Activated T-cell treated with anti-CD3 and anti-CD28 coated beads, Interleukin-2, amount 50 U/mL, for 24 hours (primary cell): ENCODE data around the gene TRIM56.
A peak's percentile ranks its signal among the peaks of the same experiment; 100 is the strongest.
"Not testable (repeated sequence)": the region's sequence is repeated elsewhere in the genome, so short reads cannot be mapped to it uniquely, and the experiment has no call there.

Source experiments
- DNase-seq: peaks from one replicate; pipeline ENCODE4 v3.0.0-alpha.2; 2020
- H3K27ac Mint-ChIP-seq: 2 replicates; pipeline ENCODE4 v1.8.0; 2020; ENCODE audit warnings: mild to moderate bottlenecking, mixed read lengths
- H3K27me3 Mint-ChIP-seq: 2 replicates; pipeline ENCODE4 v1.8.0; 2020; ENCODE audit warnings: mixed read lengths
- H3K36me3 Mint-ChIP-seq: 2 replicates; pipeline ENCODE4 v1.8.0; 2020; ENCODE audit warnings: low read depth, mixed read lengths
- H3K4me1 Mint-ChIP-seq: 2 replicates; pipeline ENCODE4 v1.8.0; 2020; ENCODE audit warnings: low read depth, mixed read lengths
- H3K4me3 Mint-ChIP-seq: 2 replicates; pipeline ENCODE4 v1.8.0; 2020; ENCODE audit warnings: mild to moderate bottlenecking, moderate library complexity, mixed read lengths
- H3K9me3 Mint-ChIP-seq: 2 replicates; pipeline ENCODE4 v1.8.0; 2020; ENCODE audit warnings: mixed read lengths

Gene TRIM56

GRCh38 chr7:101077303-101078086 lies 7.8 kb upstream of the TRIM56 start:
- no peaks in the 10 kb centered on the region for H3K9me3 Mint-ChIP-seq
- peak; percentile 87 for DNase-seq

DNA sequence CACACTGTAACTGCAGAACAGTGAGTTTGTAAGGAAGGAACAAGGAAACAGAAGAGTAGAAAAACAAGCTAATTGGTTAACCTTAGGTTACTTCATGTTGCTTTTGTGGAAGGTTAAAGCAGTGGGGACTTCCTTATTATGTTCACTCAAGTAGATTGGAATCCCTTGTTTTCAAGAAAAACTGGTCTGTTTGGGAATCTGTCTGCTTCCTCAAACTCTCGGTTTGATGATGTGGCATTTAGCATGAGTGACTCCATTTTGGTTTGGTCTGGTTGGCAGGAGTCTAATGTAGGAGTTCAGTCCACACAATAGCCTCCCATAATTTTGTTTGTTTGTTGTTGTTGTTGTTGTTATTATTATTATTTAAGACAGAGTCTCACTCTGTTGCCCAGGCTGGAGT lies 3.8 kb upstream of the TRIM56 start:
- Mint-ChIP-seq H3K27me3 (no peaks in the 10 kb centered on the region), H3K36me3 (peaks cover 7% of the 10 kb centered on the region), H3K27ac (no peak overlapping the region), H3K9me3 (no peaks in the 10 kb centered on the region), H3K4me1 (peaks cover 16% of the 10 kb centered on the region), H3K4me3 (no peak overlapping the region)
- DNase-seq: no peak

More at GRCh38 chr7:101077303-101078086, 7.8 kb upstream of the TRIM56 start:
- no peak overlapping the region for H3K27ac Mint-ChIP-seq
- no peak overlapping the region for H3K4me3 Mint-ChIP-seq
- H3K27me3 Mint-ChIP-seq: no peaks in the 10 kb centered on the region
- peaks cover 4% of the 10 kb centered on the region for H3K4me1 Mint-ChIP-seq
- H3K36me3 Mint-ChIP-seq: no peaks in the 10 kb centered on the region

GRCh38 chr7:101084865-101085161 lies 468 bp upstream of the TRIM56 start:
- Mint-ChIP-seq H3K27ac (peak overlapping the region; percentile 99), H3K27me3 (no peaks in the 10 kb centered on the region), H3K4me3 (peak overlapping the region; percentile 94), H3K9me3 (no peaks in the 10 kb centered on the region), H3K4me1 (peaks cover 31% of the 10 kb centered on the region), H3K36me3 (peaks cover 33% of the 10 kb centered on the region)
- no peak for DNase-seq

- H3K4me3 Mint-ChIP-seq: no peak overlapping the region
- no peak for DNase-seq
- H3K27ac Mint-ChIP-seq: no peak overlapping the region
- H3K27me3 Mint-ChIP-seq: no peaks in the 10 kb centered on the region
- peaks cover 55% of the 10 kb centered on the region for H3K36me3 Mint-ChIP-seq
- H3K4me1 Mint-ChIP-seq: peaks cover 39% of the 10 kb centered on the region
- no peaks in the 10 kb centered on the region for H3K9me3 Mint-ChIP-seq
Measured at GRCh38 chr7:101087334-101088068, 2.2 kb downstream of the TRIM56 start.

DNA sequence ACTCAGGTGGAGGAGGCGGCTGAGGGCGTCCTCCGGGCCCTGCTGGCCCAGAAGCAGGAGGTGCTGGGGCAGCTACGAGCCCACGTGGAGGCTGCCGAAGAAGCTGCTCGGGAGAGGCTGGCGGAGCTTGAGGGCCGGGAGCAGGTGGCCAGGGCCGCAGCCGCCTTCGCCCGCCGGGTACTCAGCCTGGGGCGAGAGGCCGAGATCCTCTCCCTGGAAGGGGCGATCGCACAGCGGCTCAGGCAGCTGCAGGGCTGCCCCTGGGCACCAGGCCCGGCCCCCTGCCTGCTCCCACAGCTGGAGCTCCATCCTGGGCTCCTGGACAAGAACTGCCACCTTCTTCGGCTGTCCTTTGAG lies 2.8 kb downstream of the TRIM56 start:
- H3K4me3 Mint-ChIP-seq: no peak overlapping the region
- peaks cover 40% of the 10 kb centered on the region for H3K4me1 Mint-ChIP-seq
- no peak overlapping the region for H3K27ac Mint-ChIP-seq
- DNase-seq: no peak
- peaks cover 59% of the 10 kb centered on the region for H3K36me3 Mint-ChIP-seq
- no peaks in the 10 kb centered on the region for H3K9me3 Mint-ChIP-seq
- no peaks in the 10 kb centered on the region for H3K27me3 Mint-ChIP-seq

- H3K36me3 Mint-ChIP-seq: peaks cover 62% of the 10 kb centered on the region
- no peak overlapping the region for H3K4me3 Mint-ChIP-seq
- H3K27ac Mint-ChIP-seq: peak overlapping the region; percentile 20
Measured at GRCh38 chr7:101088858-101089529, 3.7 kb downstream of the TRIM56 start.

DNA sequence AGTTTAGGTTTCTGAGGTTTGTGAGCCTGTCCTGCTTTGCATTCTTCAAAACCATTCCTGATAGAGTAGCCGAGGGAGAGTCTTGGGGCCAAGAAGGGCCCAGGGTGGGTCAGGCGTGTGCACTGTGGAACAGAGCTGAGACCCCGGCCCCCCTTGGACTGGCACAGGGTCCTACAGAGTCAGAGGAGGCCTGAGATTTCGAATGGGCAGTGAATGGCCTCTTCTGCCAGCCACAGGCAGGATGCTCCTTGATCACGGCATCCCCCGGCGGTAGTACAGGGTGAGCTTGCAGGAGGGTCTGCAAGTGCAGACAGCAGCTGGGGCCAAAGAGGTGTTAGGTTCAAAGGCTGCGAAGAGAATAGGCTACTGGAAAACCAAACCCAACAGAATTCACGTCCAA lies 4.6 kb downstream of the TRIM56 start:
- H3K4me1 Mint-ChIP-seq: peaks cover 39% of the 10 kb centered on the region
- no peak overlapping the region for H3K4me3 Mint-ChIP-seq

More at GRCh38 chr7:101088858-101089529, 3.7 kb downstream of the TRIM56 start:
- Mint-ChIP-seq H3K9me3 (no peaks in the 10 kb centered on the region), H3K4me1 (peaks cover 42% of the 10 kb centered on the region), H3K27me3 (no peaks in the 10 kb centered on the region)
- DNase-seq: no peak

GRCh38 chr7:101092266-101092905 lies 7.1 kb downstream of the TRIM56 start:
- H3K4me3 Mint-ChIP-seq, H3K27ac Mint-ChIP-seq: not testable (repeated sequence)

More for the DNA sequence above, 4.6 kb downstream of the TRIM56 start:
- Mint-ChIP-seq H3K27ac (no peak overlapping the region), H3K9me3 (no peaks in the 10 kb centered on the region), H3K27me3 (no peaks in the 10 kb centered on the region), H3K36me3 (peaks cover 66% of the 10 kb centered on the region)
- no peak for DNase-seq

DNA sequence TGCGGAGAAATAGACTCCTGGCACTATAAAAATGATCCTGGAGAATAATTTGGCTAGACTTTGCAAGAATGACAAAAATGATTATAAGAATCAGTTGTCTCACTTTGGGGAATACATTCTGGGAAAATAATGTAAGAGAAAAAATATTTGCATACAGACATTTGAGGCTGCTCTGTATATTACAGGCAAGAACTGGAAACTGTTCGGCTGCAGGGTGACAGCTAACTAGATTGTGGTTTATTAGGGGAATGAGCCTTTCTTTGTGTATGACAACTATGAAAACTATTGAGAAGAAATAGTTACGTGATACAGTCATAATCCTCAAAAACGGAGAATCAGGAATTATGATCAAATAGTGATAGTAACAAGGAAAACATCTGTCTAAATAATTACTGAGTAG lies 8.6 kb downstream of the TRIM56 start:
- no peak overlapping the region for H3K27ac Mint-ChIP-seq
- H3K4me3 Mint-ChIP-seq: no peak overlapping the region
- DNase-seq: no peak
- no peaks in the 10 kb centered on the region for H3K27me3 Mint-ChIP-seq
- H3K9me3 Mint-ChIP-seq: no peaks in the 10 kb centered on the region
- peaks cover 22% of the 10 kb centered on the region for H3K4me1 Mint-ChIP-seq
- peaks cover 42% of the 10 kb centered on the region for H3K36me3 Mint-ChIP-seq

More at GRCh38 chr7:101092266-101092905, 7.1 kb downstream of the TRIM56 start:
- Mint-ChIP-seq H3K36me3 (peaks cover 50% of the 10 kb centered on the region), H3K4me1 (peaks cover 26% of the 10 kb centered on the region)
- DNase-seq, H3K27me3 Mint-ChIP-seq, H3K9me3 Mint-ChIP-seq: not testable (repeated sequence)

DNA sequence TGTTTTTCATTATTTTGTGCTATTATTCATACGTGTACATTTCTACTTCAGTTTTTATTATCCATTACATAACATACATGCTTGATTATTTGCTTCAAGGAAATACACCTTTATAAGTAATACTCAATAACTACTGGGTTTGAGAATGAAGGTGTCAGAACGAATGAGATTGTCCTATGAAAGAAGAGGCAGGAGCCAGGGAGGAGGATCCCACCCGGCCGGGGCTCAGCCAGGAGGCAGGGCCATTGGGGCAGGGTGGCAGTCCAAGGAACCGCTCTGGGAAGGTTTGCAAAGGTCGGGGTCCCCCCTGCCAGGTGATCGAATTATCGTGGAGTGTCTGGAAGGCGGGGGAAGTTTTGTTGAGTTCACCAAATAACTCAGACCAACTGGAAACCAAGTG lies 9.1 kb downstream of the TRIM56 start:
- H3K4me1 Mint-ChIP-seq: peaks cover 19% of the 10 kb centered on the region
- DNase-seq: no peak
- no peak overlapping the region for H3K27ac Mint-ChIP-seq
- H3K27me3 Mint-ChIP-seq: no peaks in the 10 kb centered on the region
- no peak overlapping the region for H3K4me3 Mint-ChIP-seq
- peaks cover 37% of the 10 kb centered on the region for H3K36me3 Mint-ChIP-seq
- no peaks in the 10 kb centered on the region for H3K9me3 Mint-ChIP-seq

- peak; percentile 52 for DNase-seq
- H3K4me3 Mint-ChIP-seq: no peak overlapping the region
- no peaks in the 10 kb centered on the region for H3K9me3 Mint-ChIP-seq
- no peak overlapping the region for H3K27ac Mint-ChIP-seq
- H3K4me1 Mint-ChIP-seq: peaks cover 19% of the 10 kb centered on the region
- H3K27me3 Mint-ChIP-seq: peaks cover under 1% of the 10 kb centered on the region
- H3K36me3 Mint-ChIP-seq: peaks cover 32% of the 10 kb centered on the region
Measured at GRCh38 chr7:101094791-101095375, 9.6 kb downstream of the TRIM56 start.

- Mint-ChIP-seq H3K4me1 (peaks cover 21% of the 10 kb centered on the region), H3K27ac (no peak overlapping the region), H3K27me3 (peaks cover 14% of the 10 kb centered on the region), H3K9me3 (no peaks in the 10 kb centered on the region), H3K4me3 (no peak overlapping the region), H3K36me3 (peaks cover 18% of the 10 kb centered on the region)
- DNase-seq: no peak
Measured at GRCh38 chr7:101096331-101096956, 11.2 kb downstream of the TRIM56 start.

- Mint-ChIP-seq H3K4me1 (peaks cover 21% of the 10 kb centered on the region), H3K36me3 (peaks cover 13% of the 10 kb centered on the region), H3K27me3 (peaks cover 19% of the 10 kb centered on the region), H3K9me3 (no peaks in the 10 kb centered on the region), H3K27ac (no peak overlapping the region), H3K4me3 (no peak overlapping the region)
- no peak for DNase-seq
Measured at GRCh38 chr7:101096957-101097347, 11.7 kb downstream of the TRIM56 start.

DNA sequence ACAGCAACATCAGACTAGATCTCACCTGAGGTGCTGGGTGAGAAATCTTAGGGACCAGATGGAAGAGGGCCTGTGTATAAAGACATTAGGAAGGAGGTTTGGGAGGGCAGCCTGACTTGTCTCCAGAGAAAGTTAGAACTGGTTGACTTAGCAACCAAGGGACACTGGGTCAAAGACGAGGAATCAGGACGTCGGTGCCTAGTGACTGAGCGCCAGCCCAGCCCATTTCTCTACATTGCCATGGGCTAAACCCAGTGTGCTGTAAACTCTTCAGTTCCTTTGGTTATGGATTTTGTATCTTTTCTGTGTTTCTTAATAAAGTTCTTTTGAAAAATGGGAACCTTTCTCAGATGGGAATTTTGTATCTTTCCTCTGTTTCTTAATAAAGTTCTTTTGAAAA lies 12.3 kb downstream of the TRIM56 start:
- Mint-ChIP-seq H3K4me3 (no peak overlapping the region), H3K9me3 (no peaks in the 10 kb centered on the region), H3K27me3 (peaks cover 20% of the 10 kb centered on the region), H3K36me3 (peaks cover 11% of the 10 kb centered on the region), H3K27ac (no peak overlapping the region), H3K4me1 (peaks cover 21% of the 10 kb centered on the region)
- no peak for DNase-seq
